Pulmonary artery endothelial cell (primary cell): ENCODE measurements around the gene LRRC46. TPM values are rescaled to one million over a fixed set of nuclear protein-coding genes. Genes with fewer than 3 reads are reported as not detected.

Experiments used
- DNase-seq: peaks from one replicate; pipeline ENCODE4 v3.0.0-alpha.2; 2011; ENCODE audit warnings: low read depth, low spot score
- total RNA-seq: library from RNA; depleted of rRNA; stranded (reverse); fragments of >200 nt; gene quantifications from 2 replicates; pipeline ENCODE4 v1.2.3, GENCODE V29; 2014

The LRRC46 gene
- total RNA-seq, 1 donor from 2014 or later: not detected

DNA sequence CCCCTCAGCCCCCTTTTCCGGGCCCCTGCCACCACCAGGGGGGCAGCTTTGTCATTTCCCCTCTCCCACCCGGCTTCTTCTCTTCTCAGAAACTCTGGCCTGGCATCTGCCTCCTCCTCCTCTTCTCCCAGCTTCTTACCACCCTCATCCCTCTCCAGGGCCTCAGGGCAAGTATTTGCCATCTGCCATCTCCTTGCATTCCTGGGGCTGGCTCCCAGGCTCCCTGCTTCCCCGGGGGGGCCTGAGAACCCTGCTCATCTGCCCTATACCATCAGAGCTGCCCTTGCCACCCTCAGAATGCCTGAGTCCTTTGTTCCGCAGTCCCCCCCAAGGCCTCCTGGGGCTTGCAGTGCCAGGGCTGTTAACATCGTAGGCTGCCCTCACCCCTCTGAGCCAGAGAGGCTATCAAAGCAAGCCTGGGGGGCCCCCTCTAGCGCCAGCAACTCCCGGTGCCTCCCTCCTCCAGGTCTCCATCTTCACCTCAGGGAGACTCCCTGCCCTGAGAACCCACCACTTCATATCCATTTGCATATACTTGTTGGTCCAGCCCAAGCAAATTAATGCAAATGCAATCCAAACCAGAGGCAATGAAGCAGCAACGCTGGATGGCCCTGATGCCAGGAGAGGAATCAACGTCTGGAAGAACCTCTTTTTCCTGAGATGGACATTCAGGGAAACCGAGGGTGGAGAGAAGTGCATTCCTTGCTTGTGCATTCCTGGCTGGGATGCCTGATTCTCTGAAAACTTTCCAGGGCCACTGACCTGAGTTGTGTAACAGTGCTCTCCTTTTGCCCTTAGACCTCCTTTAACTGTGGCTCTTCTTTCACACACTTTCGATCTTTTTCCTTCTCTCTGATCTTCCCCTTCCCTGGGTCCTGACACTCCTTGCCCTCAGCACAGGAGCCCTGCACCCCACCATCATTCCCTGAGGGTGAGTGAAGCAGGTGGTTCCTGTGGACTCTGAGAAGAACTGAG lies 43.8 kb downstream of the LRRC46 start:
- DNase-seq: no peak

DNA sequence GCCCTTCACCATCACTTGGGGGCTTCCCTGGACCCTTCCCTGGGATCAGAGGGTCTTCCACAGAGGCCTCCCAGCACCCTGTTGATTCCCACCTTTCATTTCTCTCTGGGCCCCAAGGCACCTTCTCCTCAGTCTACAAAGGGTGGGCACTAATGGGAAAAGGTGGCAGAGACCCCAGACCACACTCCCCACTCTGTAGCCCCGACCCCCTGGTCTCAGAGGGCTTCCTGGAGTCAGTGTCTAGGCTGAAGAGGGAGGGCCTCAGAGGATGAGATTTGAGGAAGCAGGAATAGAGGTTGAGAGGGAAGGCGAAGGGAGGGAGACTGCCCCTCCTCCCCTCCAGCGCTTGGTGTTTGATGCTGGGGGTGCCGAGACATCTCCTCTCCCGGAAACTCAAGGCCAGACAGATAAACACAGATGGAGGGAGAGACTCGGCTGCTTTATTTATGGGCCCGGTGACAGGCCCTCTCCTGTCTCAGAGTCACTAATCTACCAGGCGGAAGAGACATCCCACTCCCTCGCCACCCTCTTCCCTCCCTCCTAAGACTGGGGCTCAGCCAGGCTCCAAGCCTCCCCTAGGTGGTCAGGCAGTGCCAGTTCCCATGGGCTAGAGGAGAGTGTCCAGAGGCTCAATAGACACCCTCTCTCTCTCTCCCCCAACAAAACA lies 46.0 kb downstream of the LRRC46 start:
- DNase-seq: no peak

DNA sequence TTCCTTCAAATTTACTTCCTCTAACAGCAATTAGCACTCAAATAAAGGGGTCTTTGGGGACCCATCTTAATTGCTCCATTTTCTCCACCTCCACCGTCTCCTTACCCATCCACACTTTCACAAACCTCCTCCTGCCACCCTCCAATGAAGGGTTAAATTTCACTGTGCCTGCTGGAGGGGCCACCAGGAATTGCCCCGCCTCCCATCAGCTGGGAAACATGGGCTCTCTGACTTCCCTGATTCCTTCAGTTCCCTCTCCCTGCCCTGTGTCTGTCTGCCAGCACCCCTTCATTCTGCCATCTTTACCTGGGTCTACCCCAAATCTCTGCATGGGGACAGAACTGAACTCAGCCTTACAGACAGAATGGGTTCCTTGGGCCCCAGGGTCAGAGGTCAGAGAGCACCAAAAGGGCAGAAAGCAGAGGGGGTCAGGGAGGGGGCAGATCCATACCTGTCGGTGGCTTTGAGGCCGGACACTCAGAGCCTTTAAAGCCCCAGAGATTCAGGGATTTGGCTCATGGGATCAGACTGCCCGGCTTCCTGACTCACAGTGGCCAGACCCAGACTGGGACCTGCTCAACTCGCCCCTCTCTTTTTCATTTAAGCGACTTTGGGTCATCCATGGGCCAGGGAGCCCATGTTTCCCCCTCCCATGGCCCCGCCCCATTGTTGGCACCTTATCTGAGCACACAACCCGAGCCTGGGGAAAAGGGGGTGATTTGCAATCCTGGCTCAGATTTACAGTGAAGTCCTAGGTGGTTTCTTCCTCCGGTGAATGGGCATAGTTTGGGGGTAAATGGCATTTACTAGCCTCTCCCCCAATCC lies 46.9 kb downstream of the LRRC46 start:
- no peak for DNase-seq

DNA sequence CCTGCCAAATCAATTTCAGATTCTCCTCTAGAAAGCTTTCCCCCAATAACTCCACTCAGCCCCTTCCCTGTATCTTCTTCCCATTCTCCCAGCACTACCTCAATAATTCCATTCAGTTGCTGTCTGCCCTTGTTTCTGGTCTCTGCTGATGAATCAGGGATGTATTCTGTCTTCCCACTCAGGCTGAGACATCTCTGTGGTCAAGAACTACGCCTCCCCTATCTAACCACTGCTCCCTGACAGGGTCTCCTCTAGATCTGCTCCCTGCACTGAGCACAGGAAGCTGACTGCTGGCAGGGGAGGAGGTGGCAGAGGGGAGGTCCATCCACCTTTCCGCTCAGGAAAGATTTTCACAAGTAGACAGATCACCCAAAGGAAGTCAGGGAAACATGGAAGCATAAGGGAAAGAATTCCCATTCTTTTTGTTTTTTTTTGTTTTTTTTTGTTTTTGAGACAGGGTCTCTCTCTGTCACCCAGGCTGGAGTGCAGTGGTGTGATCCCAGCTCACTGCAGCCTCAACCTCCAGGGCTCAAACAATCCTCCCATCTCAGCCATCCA lies 47.6 kb downstream of the LRRC46 start:
- DNase-seq: no peak

DNA sequence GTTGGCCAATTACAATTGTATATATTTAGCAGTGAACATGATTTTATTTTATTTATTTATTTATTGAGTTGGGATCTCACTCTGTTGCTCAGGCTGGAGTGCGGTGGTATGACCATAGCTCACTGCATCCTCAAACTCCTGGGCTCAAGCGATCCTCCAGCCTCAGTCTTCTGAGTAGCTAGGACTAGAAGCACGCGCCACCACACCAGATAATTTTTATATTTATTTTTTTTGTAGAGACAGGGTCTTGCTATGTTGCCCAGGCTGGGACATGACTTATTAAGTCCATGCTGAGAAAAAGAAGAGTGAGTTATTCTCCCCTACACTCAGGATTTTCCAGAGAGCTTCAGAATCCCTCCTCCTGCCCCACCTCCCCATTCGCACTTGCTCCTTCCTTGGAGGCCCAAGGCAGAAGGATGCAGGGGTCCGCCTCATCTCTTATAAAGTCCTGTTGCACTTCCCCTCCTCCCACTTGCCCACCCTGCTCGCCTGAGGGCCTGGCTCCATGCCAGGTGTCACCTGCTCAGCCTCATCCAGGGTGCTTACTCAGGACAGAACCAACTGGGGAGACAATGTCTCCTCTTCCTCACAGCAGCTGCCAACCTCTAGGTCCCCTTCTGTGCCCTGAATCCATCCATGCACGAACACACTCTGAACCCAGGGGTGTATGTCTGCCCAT lies 48.4 kb downstream of the LRRC46 start:
- DNase-seq: no peak

DNA sequence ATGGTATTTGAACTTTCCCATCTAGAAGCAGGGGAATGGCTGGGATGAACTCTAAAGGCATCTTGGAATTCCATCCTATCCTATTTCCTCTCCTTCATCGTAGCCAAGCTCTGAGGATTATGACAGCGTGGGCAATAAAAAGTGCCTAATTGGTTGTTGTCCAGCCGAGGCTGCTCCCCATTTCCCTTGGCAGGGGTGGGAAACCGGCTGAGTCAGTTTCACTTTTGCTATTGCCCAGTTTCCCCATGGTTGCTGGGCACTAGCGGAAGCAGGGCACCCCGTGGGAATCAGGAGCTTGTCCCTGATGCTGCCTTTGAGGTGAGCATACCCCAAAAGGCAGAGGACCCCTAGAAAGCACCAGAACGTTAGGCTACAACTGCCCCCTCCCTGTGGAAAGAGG lies 50.8 kb downstream of the LRRC46 start:
- no peak for DNase-seq

DNA sequence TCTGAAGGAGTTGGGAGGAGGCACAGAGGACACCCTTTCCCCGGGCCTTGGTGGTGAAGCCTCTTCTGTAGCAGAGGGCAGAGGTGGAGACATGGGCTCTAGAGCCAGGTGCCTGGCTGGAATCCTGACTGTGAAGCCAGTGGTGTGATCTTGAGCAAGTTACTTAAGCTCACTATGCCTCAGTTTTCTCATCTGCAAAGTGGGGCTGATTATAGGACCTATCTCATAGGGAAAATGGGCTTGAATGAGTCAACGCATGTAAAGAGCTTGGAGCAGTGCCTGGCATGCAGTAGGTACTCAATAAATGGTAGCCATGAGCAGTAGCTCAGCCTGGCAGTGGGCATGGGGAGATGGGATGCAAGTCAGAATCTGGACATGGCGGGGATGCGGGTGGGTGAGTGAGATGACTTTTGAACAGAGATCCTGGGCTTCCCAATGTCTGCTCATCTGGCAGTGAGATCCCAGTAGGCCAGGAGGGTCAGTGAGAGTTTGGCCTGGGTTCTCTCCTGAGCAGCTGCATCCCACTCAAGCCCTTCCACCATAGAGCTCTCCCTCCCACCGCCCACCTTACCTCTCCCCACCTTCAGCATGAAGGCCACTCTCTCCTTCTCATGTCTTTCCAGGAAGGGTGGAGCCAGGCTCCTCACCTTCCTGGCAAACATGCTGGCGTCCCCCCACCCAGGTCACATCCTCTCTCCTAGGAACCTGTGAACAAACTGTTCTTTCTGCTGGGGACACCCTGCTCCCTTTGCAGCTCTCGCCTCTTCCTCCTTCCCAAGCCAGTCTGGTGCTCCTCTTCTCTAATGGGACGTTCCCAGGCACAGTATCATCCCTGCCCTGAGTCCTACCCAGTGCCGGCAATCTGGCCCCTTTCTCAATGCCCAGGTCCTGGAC lies 51.5 kb downstream of the LRRC46 start:
- no peak for DNase-seq

DNA sequence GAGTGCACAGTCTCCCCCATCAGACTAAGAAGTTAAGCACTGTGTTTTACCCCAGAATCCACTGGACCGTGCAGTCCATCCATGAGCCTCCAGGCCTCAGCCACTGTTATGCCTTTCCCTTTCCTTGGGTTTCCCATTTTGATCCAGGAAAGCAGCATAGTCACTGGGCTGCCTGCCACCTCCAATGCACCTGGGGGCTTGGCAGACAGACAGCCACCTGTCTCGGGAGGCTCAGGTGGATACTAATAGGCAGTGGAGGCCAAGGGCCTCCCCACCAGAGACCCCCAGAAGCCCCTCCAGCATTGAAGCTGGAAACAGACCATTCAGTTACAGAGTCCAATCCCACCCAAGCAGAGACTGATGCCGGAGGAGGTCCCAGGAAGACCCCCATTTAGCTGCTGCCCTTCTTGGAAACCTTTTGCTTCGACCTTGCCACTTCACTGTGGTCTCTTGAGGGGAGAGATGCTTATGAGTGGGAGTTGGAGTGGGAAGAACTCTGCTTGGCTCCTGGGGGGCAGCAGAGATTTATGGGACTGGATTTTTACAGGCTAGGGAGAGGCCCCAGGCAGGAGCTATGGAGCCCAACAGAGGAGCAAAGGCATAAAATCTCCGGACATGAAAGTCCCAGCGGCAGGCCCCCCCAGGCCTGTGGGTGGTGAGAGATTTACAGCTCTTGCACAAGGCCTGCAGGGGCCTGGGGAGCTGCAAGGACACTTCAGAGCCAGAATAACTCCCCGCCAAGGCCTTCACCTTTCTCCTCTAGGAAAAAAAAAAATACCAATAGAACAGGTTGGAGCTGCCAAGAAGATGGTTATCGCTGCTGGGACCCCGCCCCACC lies 52.3 kb downstream of the LRRC46 start:
- DNase-seq: no peak

DNA sequence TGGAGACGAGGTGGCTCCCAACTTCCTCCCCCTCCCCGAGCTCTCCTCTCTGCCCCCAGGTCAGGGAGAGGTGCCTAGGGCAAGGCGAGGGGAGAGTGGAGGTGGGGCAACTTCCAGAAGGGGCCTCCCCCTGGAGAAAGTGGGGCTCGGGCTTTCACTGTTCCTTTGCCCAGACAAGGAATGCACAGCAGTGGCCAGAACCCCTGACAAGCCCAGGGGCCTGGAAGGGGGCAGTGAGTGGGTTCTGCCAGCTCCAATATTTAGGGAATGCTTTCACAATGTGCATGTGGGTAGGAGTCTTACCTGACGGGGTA lies 52.9 kb downstream of the LRRC46 start:
- no peak for DNase-seq

DNA sequence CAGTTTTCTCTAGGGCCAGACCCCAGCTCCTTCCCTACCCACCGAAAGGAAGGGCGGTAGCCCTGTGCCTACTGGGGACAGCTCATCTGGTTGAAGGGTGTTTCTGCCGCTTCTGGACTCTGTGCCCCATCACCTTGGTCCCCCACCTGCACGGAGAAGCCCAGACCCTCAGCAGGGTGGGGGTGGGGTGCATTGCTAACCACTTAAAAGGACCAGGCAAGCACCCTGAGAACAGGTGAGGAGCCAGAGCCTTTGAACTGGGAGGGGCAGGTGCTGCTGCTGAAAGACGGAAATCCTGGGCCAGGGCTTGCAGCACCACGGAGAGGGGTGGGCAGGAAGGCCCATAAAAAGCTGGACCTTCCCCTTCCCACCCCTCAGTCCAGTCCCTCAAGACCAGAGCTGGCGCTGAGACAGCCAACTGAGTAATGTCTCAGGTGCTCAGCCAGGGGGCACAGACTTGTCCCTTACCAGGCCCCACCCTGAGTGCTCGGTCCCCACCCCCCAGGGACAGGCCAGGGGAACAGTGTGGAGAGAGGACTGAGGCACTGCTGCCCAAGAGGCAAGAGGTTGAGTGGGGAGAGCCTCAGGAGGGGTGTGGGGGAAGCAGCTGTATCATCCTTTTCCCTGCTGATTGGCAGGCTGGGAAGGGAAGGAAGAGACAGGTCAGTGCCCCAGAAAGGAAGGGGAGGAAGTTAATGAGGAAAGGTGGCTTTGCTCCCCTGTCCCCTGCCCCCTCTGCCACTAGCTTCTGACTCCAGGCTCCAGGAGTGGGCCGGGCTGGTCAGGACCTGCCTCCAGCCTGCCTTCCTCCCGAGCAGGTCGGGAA lies 53.6 kb downstream of the LRRC46 start:
- DNase-seq: no peak

Other genes with a start within 250 kb of the LRRC46 start
- gene KPNB1, start 181.8 kb upstream of the LRRC46 start, total RNA-seq: 352 and 589 TPM in 2 replicates
- gene TBKBP1, start 137.5 kb upstream of the LRRC46 start, total RNA-seq: 8.2 and 10.4 TPM in 2 replicates
- not detected in 2 replicates for gene TBX21, start 98.4 kb upstream of the LRRC46 start, total RNA-seq
- 9.0 and 13.2 TPM in 2 replicates for gene OSBPL7, start 9.9 kb upstream of the LRRC46 start, total RNA-seq
- gene MRPL10, start 129 bp upstream of the LRRC46 start, total RNA-seq: 23.9 and 29.6 TPM in 2 replicates
- 28.8 and 46.4 TPM in 2 replicates for gene SCRN2, start 9.6 kb downstream of the LRRC46 start, total RNA-seq
- 0.92 and 1.3 TPM in 2 replicates for gene SP6, start 19.5 kb downstream of the LRRC46 start, total RNA-seq
- gene SP2, start 64.6 kb downstream of the LRRC46 start, total RNA-seq: 1.3 and 1.4 TPM in 2 replicates
- 21.1 and 35.4 TPM in 2 replicates for gene PNPO, start 109.9 kb downstream of the LRRC46 start, total RNA-seq
- not detected in 2 replicates for gene PRR15L, start 126.2 kb downstream of the LRRC46 start, total RNA-seq
- gene CDK5RAP3, start 139.4 kb downstream of the LRRC46 start, total RNA-seq: 68.2 and 75.8 TPM in 2 replicates
- gene COPZ2, start 206.1 kb downstream of the LRRC46 start, total RNA-seq: 6.3 and 7.4 TPM in 2 replicates
- gene NFE2L1, start 216.7 kb downstream of the LRRC46 start, total RNA-seq: 105 and 121 TPM in 2 replicates